Activated CD8-positive, alpha-beta memory T cell treated with anti-CD3 and anti-CD28 coated beads, Interleukin-2, amount 50 U/mL, for 4 hours (primary cell): Measurements from ENCODE around the gene GRB7.
A peak's percentile ranks its signal among the peaks of the same experiment; 100 is the strongest.
"Not testable (repeated sequence)": the region's sequence is repeated elsewhere in the genome, so short reads cannot be mapped to it uniquely, and the experiment has no call there.

Experiments used
- DNase-seq: peaks from one replicate; pipeline ENCODE4 v3.0.0-alpha.2; 2020

Gene GRB7

DNA sequence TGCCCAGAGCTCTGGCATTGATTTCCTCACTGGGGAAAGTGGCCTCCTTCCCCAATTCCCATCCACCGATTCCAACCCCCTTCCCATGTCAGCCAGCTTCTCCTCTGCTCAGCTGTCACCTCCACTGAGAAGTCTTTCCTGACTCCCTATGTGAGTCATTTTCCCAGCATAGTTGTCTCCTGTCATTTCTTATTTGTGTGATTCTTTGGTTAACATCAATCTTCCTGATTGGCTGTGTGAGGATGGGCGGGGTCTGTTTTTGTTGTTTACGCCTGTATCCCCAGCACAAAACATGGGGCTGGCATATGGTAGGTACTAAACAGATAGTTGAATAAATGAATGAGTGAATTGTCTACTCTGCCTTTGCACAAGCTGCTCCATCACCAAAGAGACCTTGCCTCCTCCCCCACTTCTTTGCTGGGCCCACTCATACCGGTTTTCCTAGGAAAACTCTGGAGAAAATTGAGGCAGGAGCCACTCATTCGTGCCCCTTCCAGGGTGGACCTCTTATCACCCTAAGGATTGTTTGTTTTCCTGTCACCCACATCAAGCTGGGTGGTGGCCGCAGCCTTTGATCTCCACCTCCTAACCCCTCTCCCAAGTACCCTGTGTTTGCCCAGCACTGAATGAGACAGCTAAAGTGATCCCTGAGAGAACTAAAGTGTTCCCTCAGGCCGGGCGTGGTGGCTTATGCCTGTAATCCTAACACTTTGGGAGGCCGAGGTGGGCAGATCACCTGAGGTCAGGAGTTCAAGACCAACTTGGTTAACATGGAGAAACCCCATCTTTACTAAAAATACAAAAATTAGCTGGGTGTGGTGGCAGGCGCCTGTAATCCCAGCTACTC is 1.2 kb upstream of the GRB7 start:
- no peak for DNase-seq

DNA sequence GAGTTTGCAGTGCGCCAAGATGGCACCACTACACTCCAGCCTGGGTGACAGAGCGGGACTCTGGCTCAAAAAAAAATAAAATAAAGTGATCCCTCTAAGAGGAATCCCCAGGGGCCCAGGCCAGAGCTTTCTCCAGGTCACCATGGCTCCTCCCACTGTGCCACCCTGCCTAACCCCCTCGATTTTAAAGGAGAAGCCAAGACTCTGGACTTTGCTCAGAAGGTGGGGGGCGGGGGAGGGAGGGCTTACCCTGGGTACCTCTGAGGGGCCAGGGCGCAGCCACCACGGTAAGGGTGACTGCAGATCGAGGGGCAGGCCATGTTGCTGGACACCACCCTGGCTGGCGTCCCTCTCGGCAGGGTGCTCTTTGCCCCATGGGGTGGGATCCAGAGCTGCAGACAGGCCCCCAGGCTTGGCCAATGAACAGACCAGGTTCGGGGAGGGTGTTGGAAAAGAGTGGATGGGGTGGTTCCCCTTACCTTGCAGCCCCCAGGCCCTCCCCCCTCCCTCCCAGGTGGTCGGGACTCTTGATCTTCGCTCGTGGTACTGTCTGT is 455 bp upstream of the GRB7 start:
- no peak for DNase-seq

DNA sequence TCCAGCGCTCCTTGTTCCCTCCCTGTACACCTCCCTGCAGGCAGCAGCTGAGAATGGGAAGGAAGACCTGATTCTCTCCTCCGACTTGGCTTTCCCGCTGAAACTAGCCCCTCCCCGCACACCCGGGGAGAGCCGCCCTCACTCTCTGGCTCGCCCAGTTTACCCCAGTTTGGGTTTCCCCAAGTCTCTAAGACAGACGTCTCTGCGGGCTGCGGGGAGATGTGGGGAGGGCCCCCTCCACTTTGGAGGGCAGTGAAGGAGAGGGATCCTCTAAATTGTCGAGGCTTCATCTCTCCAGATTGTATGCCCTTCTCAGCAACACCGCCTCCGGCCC is 797 bp downstream of the GRB7 start:
- DNase-seq: peak; percentile 43

DNA sequence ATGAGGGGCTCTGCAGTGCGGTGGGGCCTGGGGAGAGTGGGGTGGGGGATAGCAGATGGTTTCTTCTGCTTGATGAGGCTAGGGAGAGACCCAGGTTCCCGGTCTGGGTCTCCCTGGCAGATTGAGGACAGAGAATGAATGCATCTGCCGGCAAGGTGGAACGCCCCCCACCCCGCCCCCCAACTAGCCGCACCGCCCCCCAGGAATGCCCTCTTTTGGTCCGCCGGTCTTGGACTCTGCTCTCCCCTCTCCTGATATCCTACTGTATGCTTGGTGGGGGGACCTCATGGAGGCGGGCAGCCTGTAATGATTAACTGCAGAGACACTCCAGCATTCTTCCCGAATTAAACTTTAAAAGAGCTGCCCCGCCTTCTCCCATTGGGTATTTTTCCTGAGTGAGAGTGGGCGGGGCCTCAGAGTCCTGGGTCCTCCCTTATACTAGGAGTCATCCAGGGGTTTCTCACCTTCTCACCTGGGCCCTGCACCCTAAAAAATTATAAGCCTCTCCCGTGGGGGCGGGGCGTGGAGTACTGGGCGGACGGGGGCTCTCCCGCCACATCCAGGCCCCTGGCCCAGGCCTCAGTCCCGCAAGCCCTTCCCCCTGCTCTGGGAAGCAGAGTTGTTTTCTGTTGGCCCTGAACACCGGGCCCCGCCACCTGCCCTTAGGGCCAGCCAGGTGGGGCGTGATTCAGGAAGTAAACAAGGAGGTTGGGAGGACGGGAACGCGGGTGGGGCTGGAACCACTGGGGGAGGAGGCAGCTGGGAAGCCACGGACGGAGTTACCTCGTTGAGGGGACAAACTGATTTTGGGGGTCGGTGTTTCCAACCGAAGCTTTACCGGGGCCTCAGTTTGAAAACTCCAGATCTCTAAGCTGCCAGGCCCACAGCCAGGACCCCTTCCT is 1.5 kb downstream of the GRB7 start:
- DNase-seq: no peak

DNA sequence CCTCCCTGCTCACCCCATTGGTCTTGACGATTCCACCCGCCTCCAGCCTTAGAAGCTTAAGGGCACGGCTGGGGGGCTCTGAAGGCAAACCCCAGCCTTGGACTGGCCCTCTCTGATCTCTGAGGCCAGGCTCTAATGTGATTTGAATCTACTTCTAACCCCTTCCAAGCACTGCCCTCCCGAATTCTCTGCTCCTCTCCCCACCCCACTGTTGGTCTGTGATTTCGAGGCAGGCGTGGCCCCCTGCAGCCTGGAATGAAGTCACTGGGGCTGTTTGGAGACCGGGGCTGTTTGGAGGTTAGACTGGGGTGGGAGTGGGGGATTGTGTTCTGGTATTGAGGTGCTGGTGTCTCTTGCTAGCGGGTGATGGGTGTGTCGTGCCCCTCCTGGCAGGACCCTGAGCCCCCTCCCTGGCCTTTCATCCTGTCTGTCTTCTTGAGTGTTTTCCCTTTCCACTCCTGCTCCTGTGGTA is 2.2 kb downstream of the GRB7 start:
- no peak for DNase-seq

DNA sequence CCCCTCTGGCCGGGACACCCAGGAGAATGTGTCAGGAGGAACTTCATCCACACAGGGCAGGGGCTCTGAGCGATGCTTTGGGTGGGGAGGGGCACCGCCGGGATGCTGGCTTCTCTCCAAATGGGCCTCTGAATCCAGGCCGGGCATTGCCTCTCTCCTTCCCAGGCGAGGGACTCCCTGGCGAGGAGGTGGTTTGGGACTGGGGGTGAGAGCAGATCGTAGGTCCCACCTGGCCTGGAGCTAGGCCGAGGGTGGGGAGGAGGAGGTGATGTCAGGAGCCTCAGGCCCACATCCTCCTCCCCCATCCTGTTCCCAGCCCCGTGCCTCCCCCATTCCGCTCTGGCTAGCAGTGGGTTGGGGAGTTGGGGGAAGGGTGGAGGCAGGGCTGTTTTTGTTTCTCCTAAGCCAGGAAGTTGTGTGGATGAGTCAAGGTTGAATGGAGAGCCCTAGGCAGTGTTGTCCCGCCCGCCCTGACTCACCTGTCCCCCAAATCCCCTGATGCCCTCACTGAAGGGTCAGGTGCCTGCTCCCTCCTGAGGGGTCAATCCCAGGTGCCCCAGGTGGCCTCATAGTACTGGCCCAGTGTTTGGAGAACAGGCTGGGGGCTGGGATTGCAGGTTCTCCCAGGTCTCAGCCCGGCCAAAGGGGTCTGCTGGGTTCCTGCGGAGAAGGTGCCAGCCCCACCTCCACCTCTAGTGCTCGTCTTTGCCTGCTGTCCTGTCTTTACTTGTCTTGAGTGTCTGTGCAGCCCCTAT is 2.8 kb downstream of the GRB7 start:
- DNase-seq: no peak

DNA sequence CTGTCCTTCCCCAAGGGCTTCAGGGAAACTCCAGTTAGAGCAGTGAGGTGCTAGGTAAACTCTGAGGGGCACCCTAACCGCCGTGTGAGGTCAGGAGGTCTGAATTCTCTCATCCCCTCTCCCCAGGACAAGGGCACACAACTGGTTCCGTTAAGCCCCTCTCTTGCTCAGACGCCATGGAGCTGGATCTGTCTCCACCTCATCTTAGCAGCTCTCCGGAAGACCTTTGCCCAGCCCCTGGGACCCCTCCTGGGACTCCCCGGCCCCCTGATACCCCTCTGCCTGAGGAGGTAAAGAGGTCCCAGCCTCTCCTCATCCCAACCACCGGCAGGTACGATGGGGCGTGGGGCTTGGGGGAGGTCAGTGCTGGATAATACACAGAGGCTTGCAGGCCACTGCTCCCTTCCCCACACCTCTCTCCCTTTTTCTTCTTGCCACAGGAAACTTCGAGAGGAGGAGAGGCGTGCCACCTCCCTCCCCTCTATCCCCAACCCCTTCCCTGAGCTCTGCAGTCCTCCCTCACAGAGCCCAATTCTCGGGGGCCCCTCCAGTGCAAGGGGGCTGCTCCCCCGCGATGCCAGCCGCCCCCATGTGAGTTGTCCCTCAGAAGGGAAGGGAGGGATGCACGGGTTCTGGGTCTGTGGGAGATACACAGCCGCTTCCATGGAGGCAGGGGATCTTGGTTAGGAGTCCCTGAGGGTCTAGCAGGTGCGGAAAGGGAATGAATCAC is 4.6 kb downstream of the GRB7 start:
- DNase-seq: no peak

DNA sequence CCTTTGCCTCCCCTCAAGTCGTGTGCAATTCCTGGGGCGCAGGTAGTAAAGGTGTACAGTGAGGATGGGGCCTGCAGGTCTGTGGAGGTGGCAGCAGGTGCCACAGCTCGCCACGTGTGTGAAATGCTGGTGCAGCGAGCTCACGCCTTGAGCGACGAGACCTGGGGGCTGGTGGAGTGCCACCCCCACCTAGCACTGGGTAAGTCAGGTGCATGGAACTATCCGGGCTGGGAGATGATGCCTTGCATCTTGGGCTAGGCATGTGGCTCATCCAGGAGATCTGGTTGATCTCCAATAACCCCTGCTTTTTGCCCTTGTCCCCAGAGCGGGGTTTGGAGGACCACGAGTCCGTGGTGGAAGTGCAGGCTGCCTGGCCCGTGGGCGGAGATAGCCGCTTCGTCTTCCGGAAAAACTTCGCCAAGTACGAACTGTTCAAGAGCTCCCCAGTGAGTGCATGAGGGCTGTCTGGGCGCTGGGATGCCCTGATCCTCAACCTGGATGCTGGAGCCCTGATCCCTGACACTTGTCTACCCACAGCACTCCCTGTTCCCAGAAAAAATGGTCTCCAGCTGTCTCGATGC is 5.2 kb downstream of the GRB7 start:
- DNase-seq: no peak

DNA sequence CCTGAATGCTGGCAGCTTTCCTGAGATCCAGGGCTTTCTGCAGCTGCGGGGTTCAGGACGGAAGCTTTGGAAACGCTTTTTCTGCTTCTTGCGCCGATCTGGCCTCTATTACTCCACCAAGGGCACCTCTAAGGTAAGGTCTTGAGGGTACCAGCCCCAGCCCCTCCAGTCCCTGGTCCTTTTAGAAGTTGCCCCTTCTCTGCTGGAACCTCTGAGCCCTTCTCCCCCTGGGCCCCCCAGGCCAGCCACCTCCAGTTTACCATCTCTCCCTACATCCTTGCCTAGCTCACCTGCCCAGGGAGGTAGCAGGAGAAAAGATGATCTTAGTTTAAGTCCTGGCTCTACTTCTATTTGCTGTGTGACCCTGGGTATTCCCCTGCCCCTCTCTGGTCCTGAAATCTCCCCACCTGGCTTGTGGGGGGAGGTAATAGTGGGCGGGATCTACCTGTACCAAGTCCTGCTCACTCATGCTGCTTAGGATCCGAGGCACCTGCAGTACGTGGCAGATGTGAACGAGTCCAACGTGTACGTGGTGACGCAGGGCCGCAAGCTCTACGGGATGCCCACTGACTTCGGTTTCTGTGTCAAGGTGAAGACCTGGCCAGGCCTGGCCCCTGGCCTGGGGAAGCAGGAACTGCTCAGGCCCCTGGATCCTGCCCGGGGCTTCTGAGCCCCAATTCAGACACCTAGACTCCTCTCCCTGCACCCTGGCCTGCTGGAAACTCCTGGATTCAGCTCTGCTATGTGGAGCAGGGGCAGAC is 6.5 kb downstream of the GRB7 start:
- no peak for DNase-seq

DNA sequence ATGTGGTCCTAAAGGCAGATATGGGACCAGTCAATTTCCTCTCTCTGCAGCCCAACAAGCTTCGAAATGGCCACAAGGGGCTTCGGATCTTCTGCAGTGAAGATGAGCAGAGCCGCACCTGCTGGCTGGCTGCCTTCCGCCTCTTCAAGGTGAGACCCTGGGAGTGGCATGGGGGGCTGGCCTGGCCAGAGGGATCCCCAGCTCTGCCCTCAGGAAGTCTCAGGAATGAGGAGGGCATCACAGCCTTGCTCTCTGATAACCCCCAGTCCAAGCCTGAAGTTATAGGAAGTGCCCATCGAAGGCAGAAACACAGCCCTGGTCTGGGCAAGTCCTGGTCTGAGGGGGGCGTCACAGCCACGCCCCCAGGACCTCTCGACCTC is 7.1 kb downstream of the GRB7 start:
- DNase-seq: no peak

DNA sequence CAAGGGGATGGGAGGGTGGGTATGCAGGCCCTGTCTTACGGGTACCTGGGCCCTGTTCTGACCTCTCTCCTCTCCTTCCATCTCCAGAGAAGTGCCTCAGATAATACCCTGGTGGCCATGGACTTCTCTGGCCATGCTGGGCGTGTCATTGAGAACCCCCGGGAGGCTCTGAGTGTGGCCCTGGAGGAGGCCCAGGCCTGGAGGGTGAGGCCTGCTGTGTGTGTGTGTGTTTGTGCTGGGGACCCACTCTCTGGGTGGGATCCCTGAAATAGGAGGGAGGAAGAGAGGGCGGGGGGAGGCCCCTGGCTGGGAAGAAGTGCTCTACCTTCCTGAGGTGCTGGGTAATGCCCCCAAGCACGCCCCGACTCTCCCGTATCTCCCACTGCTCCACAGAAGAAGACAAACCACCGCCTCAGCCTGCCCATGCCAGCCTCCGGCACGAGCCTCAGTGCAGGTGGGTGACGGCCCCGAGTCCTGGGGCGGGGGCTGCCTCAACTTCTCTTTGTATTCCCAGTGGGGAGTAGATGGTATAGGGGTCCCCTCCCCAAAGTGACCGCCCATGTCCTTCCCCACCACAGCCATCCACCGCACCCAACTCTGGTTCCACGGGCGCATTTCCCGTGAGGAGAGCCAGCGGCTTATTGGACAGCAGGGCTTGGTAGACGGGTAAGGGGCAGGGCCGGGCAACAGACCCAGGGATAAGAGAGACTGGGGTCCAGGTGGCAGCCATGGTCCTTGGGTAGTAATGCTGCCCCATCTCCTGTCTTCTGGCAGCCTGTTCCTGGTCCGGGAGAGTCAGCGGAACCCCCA is 7.8 kb downstream of the GRB7 start:
- DNase-seq: no peak

DNA sequence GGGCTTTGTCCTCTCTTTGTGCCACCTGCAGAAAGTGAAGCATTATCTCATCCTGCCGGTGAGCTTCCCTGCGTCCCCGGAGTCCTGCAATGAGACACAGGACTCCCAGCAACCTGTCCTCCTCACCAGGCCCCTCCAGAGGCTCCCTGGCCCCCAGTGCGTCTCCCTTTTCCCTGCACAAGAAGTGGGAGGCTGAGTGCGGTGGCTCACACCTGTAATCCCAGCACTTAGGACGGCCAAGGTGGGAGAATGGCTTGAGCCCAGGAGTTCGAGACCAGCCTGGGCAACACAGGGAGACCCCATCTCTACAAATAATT is 8.4 kb downstream of the GRB7 start:
- DNase-seq: no peak

DNA sequence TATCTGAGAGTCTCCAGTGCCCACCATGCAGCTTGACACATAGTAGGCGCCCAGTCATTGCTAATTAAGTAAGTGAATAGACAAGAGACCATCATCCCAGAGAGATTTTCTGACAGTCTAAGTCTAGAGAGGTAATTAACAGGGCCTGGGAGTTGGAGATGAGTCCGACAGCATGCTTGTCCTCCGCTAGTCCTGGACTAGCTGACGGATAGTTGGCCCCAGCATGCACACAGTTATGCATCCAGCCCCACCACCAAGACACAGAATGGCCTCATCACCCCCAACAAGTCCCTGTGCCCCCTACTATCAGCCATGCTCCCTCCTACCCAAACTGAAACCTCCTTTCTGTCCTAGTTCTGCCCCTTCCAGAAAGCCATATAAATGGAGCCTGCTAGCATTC is 10.0 kb downstream of the GRB7 start:
- no peak for DNase-seq

DNA sequence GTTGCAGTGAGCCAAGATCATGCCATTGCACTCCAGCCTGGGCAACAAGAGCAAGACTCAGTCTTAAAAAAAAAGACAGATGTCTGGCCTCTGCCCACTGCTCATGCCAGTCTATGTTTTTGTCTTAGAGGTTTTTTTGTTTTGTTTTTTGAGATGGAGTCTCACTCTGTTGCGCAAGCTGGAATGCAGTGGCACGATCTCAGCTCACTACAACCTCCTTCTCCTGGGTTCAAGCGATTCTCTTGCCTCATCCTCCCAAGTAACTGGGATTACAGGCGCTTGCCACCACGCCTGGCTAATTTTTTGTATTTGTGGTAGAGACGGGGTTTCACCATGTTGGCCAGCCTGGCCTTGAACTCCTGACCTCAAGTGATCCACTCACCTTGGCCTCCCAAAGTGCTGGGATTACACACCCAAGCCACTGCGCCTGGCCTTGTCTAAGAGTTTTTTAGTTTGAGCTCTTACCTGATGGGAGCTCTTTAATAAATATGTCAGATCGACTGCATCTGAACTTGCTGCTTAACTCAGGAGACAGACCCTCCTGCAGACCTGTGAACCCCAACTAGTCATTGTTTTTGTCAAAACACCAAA is 10.8 kb downstream of the GRB7 start:
- not testable (repeated sequence) for DNase-seq

DNA sequence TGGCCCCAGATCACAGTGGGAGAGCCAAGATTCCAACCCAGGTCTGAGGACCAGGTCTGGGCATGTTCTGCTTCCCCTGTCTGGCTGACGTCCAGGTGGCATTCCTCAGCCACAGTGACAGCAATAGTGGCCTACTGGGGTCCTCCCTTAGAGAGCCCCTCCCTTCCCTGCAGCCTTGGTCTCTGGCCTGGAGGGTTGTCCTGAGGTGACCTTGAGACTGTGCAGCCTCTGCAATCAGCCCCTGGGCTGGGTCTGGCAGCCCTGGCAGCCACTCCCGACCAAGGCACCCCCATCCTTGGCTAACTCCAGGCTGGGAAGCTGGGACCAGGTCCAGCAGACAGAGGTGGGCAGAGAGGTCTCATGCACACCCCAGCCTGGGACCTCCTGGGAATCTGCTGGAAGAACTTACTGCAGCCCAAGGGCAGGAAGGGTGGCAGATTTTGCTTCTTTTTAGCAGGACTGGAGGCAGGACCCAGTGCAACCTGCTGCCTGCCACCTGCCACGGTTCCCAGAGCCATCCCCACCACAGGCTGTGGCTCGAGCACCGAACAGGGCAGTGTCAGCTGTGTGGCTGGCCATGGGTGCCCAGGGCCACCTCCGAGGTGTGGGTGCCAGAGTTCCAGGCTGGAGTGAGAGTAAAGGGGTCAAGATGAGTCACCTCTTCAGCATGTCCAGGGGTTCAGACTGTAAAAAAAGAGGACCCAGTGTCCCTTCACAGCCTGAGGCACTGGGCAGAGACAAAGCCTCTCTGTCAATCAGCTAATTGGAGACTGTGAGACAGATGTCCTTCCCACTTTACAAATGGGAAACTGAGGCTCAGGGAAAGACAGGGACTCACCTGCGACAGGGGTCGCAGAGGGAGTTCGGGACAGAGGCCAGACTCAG is 12.6 kb downstream of the GRB7 start:
- DNase-seq: peak; percentile 9

DNA sequence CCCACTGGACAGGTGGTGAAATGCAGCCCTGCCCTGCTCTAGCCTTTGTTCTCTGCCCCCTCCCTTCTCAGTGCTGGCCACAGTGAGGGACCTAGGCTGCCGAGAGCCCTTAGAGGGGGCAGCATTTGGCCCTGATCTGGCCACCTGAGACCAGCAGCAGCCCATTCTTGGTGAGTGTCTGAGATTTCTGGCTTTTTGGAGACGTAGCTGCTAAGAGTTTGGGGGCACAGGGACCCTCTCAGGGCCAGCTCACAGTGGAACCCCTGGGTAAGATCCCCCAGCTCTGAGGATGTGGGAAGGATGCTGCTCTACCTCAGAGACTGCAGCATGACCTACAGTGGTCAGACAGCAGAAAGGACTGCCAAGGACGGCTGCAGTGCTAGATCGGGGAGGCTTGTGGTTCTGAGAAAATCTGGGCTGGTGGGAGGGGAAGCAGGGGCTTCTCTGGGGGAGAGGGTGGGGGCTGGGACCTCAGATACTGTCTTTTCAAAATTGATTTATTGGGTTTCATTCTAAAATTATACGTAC is 13.3 kb downstream of the GRB7 start:
- no peak for DNase-seq

DNA sequence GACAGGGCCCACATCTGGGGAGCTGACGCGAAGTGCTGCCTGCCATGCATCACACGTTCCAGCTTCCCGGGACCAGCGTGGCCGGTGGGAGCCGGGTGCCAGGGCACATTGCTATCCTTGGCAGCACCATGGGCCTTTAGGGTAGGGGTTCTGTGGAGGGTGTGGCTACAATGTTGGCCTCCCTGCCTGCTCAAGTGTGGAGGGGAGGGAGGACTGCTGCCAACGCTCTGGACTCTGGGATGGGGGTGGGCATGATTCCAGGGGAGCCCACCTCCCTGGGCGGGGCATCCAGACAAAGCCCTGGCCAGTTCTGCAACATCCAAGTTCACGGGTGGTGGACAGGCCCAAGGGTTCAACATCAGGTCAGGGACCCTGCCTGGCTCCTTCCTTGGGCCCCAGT is 13.9 kb downstream of the GRB7 start:
- no peak for DNase-seq

DNA sequence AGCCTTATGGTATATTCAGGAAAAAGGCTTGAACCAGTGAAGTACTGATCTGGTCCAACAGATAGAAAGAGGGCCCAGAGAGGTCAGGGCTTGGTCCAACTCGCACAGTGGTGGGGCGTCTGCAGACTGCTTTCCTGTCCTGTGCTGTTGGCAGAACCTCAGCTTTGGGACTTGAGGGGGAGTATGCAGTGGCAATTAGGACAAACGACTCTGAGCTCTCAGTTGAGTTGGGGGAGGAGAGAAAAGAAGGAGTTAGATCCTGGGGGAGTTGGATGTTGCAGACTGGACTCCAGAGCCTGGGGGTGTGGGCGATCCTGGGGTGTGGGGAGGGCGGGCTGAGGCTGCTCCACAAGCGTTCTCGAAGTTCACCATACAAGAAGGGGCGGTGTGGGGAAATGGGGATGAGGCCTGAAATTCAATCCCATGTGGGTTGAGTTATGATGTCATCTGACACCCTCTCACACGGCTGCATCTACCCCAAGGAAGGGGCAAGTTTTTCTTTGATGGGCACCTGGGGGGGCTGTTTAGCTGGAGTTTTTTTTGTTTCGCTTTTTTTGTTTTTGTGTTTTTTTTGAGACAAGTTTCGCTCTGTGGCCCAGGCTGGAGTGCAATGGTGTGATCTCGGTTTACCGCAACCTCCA is 14.6 kb downstream of the GRB7 start:
- no peak for DNase-seq
